Mesenchymal stem cell (in vitro differentiated cells and primary cell): ENCODE measurements around the gene BIN2.

ENCODE experiments used
- DNase-seq: peaks from one replicate; pipeline ENCODE4 v3.0.0-alpha.2; 2013
- H2AFZ ChIP-seq: one replicate; pipeline ENCODE4 v1.6.1; 2013; ENCODE audit warnings: low read depth, mild to moderate bottlenecking, control low read depth, inconsistent platforms, low read length, moderate library complexity
- H2AK5ac ChIP-seq: 2 replicates; pipeline ENCODE4 v1.6.1; 2013; ENCODE audit warnings: low read length, moderate library complexity, mild to moderate bottlenecking, inconsistent platforms; ENCODE audit not compliant: severe bottlenecking
- H2BK120ac ChIP-seq: one replicate; pipeline ENCODE4 v1.6.1; 2013; ENCODE audit warnings: low read depth, mild to moderate bottlenecking, inconsistent platforms, low read length, moderate library complexity
- H2BK12ac ChIP-seq, 2 experiments: one replicate each; pipeline ENCODE4 v1.6.1; 2013; ENCODE audit warnings: inconsistent platforms in 2 of 2, low read length in 2 of 2, mild to moderate bottlenecking in 2 of 2, moderate library complexity in 2 of 2, control low read depth in 1 of 2
- H2BK15ac ChIP-seq: one replicate; pipeline ENCODE4 v1.6.1; 2013; ENCODE audit warnings: mild to moderate bottlenecking, low read depth, inconsistent platforms; ENCODE audit not compliant: poor library complexity, severe bottlenecking
- H2BK5ac ChIP-seq: 2 replicates; pipeline ENCODE4 v1.6.1; 2013; ENCODE audit warnings: low read depth, mild to moderate bottlenecking, low read length, control low read depth, inconsistent platforms; ENCODE audit not compliant: poor library complexity, severe bottlenecking
- H3K14ac ChIP-seq, 2 experiments: one replicate each; pipeline ENCODE4 v1.6.1; 2013; ENCODE audit warnings: inconsistent platforms in 2 of 2, low read length in 2 of 2, control low read depth in 1 of 2, mild to moderate bottlenecking in 1 of 2, moderate library complexity in 1 of 2
- H3K18ac ChIP-seq, 2 experiments: one replicate each; pipeline ENCODE4 v1.6.1; 2013; ENCODE audit warnings: inconsistent platforms in 2 of 2, low read length in 2 of 2, control low read depth in 1 of 2, low read depth in 1 of 2, mild to moderate bottlenecking in 1 of 2
- H3K23ac ChIP-seq, 2 experiments: one replicate each; pipeline ENCODE4 v1.6.1; 2013; ENCODE audit warnings: inconsistent platforms in 2 of 2, low read length in 2 of 2, mild to moderate bottlenecking in 2 of 2, moderate library complexity in 2 of 2, control low read depth in 1 of 2
- H3K27ac ChIP-seq: 2 replicates; pipeline ENCODE4 v1.5.1; 2013; ENCODE audit warnings: mild to moderate bottlenecking, moderate library complexity, low read length, control low read depth, inconsistent platforms; ENCODE audit not compliant: poor library complexity, severe bottlenecking
- H3K27me3 ChIP-seq, 2 experiments: 2 replicates each; pipeline versions ENCODE4 v1.6.1 to v1.7.0; 2013; ENCODE audit warnings: low read length in 2 of 2, mild to moderate bottlenecking in 2 of 2, moderate library complexity in 2 of 2, control low read depth in 1 of 2, inconsistent platforms in 1 of 2; ENCODE audit not compliant: control insufficient read depth in 1 of 2, insufficient read depth in 1 of 2
- H3K36me3 ChIP-seq, 2 experiments: 2 replicates each; pipeline versions ENCODE4 v1.6.1 to v1.7.0; 2013; ENCODE audit warnings: low read length in 2 of 2, control low read depth in 1 of 2, inconsistent platforms in 1 of 2, low read depth in 1 of 2, mild to moderate bottlenecking in 1 of 2; ENCODE audit not compliant: insufficient read depth in 2 of 2, control insufficient read depth in 1 of 2
- H3K4ac ChIP-seq, 2 experiments: one replicate each; pipeline ENCODE4 v1.6.1; 2013; ENCODE audit warnings: inconsistent platforms in 2 of 2, low read length in 2 of 2, mild to moderate bottlenecking in 2 of 2, moderate library complexity in 2 of 2, control low read depth in 1 of 2, low read depth in 1 of 2
- H3K4me1 ChIP-seq: 2 replicates; pipeline ENCODE4 v1.6.1; 2013; ENCODE audit warnings: low read depth, low read length, control low read depth; ENCODE audit not compliant: control insufficient read depth, insufficient read depth
- H3K4me2 ChIP-seq: 2 replicates; pipeline ENCODE4 v1.6.1; 2013; ENCODE audit warnings: low read length, mild to moderate bottlenecking, inconsistent platforms; ENCODE audit not compliant: poor library complexity, severe bottlenecking
- H3K4me3 ChIP-seq, 2 experiments: 2 replicates each; pipeline versions ENCODE4 v1.5.1 to v1.7.0; 2013; ENCODE audit warnings: low read length in 2 of 2, mild to moderate bottlenecking in 2 of 2, control low read depth in 1 of 2, low read depth in 1 of 2; ENCODE audit not compliant: insufficient read depth in 1 of 2
- H3K79me1 ChIP-seq: replicated peaks from 2 replicates; pipeline ENCODE4 v1.6.1; 2013; ENCODE audit warnings: mild to moderate bottlenecking, control low read depth, low read length, inconsistent platforms; ENCODE audit not compliant: poor library complexity, severe bottlenecking
- H3K9ac ChIP-seq: 2 replicates; pipeline ENCODE4 v1.7.0; 2013; ENCODE audit warnings: mild to moderate bottlenecking, low read length, moderate library complexity
- H3K9me3 ChIP-seq: 2 replicates; pipeline ENCODE4 v1.7.0; 2013; ENCODE audit warnings: mild to moderate bottlenecking, low read length; ENCODE audit not compliant: control insufficient read depth
- H4K8ac ChIP-seq: one replicate; pipeline ENCODE4 v1.6.1; 2013; ENCODE audit warnings: inconsistent platforms, mild to moderate bottlenecking, low read length, moderate library complexity
- H4K91ac ChIP-seq: one replicate; pipeline ENCODE4 v1.6.1; 2013; ENCODE audit warnings: mild to moderate bottlenecking, low read length, inconsistent platforms
- WGBS: methylation state at CpG from one replicate; pipeline ENCODE4 v1.1.7; 2013; ENCODE audit warnings: mixed read lengths; 5-methylcytosine and 5-hydroxymethylcytosine counted together

Gene BIN2

DNA sequence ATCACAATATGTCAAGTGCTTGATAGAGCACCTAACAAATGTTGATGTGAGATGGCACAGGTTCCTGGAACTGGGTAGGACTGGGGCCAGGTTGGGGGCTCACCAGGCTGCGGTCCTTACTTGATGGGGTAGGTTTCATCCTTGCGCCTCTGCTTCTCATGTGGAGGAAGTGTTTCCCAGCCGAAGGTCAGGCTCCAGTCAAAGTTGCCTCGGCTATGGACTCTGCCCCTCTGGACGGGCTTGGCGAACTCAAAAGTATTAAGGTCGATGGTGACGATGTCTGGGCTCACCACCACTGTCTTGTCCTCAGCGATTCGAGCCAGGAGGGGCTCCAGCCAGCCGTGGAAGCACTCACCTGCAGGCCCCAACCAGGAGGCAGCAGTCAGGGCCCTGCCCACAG, 40.0 kb upstream of the BIN2 start:
- 93% methylated on average over 11 of the region's 11 CpGs for WGBS
- Histone ChIP-seq H3K9me3 (no peaks in the 10 kb centered on the region), H3K27me3 (peaks cover 0 to 5% of the 10 kb centered on the region in 2 experiments), H3K9ac (no peak overlapping the region), H3K79me1 (no peaks in the 10 kb centered on the region), H3K14ac (no peak overlapping the region), H2BK12ac (no peak overlapping the region), H3K4ac (no peak overlapping the region), H3K4me3 (no peak overlapping the region), H3K23ac (no peak overlapping the region), H4K8ac (no peak overlapping the region), H3K18ac (no peak overlapping the region), H2AK5ac (no peak overlapping the region), H2BK15ac (no peak overlapping the region), H3K4me1 (peaks cover 6% of the 10 kb centered on the region), H2AFZ (no peak overlapping the region), H2BK120ac (no peak overlapping the region), H3K4me2 (no peak overlapping the region), H3K36me3 (no peaks in the 10 kb centered on the region), H4K91ac (no peak overlapping the region), H3K27ac (no peak overlapping the region), H2BK5ac (no peak overlapping the region)
- DNase-seq = no peak

- DNase-seq = no peak
- 100% methylated on average over 2 of the region's 2 CpGs for WGBS
- Histone ChIP-seq H3K4me2 (no peak overlapping the region), H2BK120ac (no peak overlapping the region), H3K27ac (no peak overlapping the region), H3K9me3 (no peaks in the 10 kb centered on the region), H3K4me1 (no peaks in the 10 kb centered on the region), H3K36me3 (no peaks in the 10 kb centered on the region), H4K91ac (no peak overlapping the region), H3K4me3 (no peak overlapping the region), H4K8ac (no peak overlapping the region), H2BK15ac (no peak overlapping the region), H3K9ac (no peak overlapping the region), H3K79me1 (no peaks in the 10 kb centered on the region), H2AFZ (no peak overlapping the region), H2BK12ac (no peak overlapping the region), H3K18ac (no peak overlapping the region), H2AK5ac (no peak overlapping the region), H3K4ac (no peak overlapping the region), H3K27me3 (peaks cover 0 to 5% of the 10 kb centered on the region in 2 experiments), H3K14ac (no peak overlapping the region), H2BK5ac (no peak overlapping the region), H3K23ac (no peak overlapping the region)
Measured at GRCh38 chr12:51362747-51363342, 38.9 kb upstream of the BIN2 start.

DNA sequence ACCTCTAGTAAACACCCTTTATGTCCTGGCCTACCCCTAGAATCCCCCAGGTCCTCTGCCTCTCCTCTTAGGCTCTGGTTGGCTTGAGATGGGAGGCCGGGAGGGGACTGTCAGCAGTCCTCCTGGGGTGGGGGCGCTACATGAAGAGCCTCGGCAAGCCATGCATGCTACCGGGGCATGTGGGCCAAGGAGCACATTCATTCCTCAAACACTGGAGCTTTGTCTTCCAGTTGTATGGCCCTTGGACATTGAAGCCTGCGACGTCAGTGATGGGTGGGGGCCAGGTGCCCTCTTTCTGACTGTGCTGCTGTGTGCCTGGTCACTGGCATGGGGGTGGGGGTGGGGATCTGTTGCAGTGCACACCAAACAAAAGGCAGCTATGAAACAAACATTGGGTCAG, 38.3 kb upstream of the BIN2 start:
- Histone ChIP-seq H2AFZ (no peak overlapping the region), H3K4ac (no peak overlapping the region), H3K23ac (no peak overlapping the region), H2BK12ac (no peak overlapping the region), H3K4me2 (no peak overlapping the region), H3K36me3 (no peaks in the 10 kb centered on the region), H4K91ac (no peak overlapping the region), H3K27me3 (peaks cover 0 to 10% of the 10 kb centered on the region in 2 experiments), H2AK5ac (no peak overlapping the region), H3K18ac (no peak overlapping the region), H2BK5ac (no peak overlapping the region), H4K8ac (no peak overlapping the region), H2BK15ac (no peak overlapping the region), H3K27ac (no peak overlapping the region), H3K4me1 (no peaks in the 10 kb centered on the region), H3K4me3 (no peak overlapping the region), H3K9ac (no peak overlapping the region), H2BK120ac (no peak overlapping the region), H3K79me1 (no peaks in the 10 kb centered on the region), H3K14ac (no peak overlapping the region), H3K9me3 (no peaks in the 10 kb centered on the region)
- WGBS = 93% methylated on average over 6 of the region's 6 CpGs
- DNase-seq = no peak

GRCh38 chr12:51361161-51362016, 37.4 kb upstream of the BIN2 start:
- no peaks in the 10 kb centered on the region for H3K4me1 ChIP-seq
- H3K4me3 ChIP-seq = no peak overlapping the region
- DNase-seq = no peak
- H2AK5ac ChIP-seq = no peak overlapping the region
- H2BK15ac ChIP-seq = no peak overlapping the region
- H3K9me3 ChIP-seq = no peaks in the 10 kb centered on the region
- no peak overlapping the region for H3K23ac ChIP-seq
- H2BK5ac ChIP-seq = no peak overlapping the region
- H2BK120ac ChIP-seq = no peak overlapping the region
- H3K14ac ChIP-seq = no peak overlapping the region
- no peak overlapping the region for H3K9ac ChIP-seq
- H4K8ac ChIP-seq = no peak overlapping the region
- no peak overlapping the region for H3K4ac ChIP-seq
- H3K27ac ChIP-seq = no peak overlapping the region
- 82% methylated on average over 8 of the region's 8 CpGs for WGBS
- H2AFZ ChIP-seq = no peak overlapping the region
- no peaks in the 10 kb centered on the region for H3K79me1 ChIP-seq
- no peak overlapping the region for H3K18ac ChIP-seq
- no peak overlapping the region for H2BK12ac ChIP-seq
- H3K36me3 ChIP-seq = no peaks in the 10 kb centered on the region
- peaks cover 0 to 14% of the 10 kb centered on the region in 2 experiments for H3K27me3 ChIP-seq
- H4K91ac ChIP-seq = no peak overlapping the region
- no peak overlapping the region for H3K4me2 ChIP-seq
